T-helper 1 cell treated with Interleukin-12 subunit alpha and Interleukin-12 subunit beta and Interleukin-4 antibody, amounts not matched to agents 30 μg/mL and 1 μg/mL, for 36 hours (primary cell): ENCODE data around the gene RPL18A.

Experiments
- H3K27ac Mint-ChIP-seq: one replicate; pipeline ENCODE4 v1.8.0; 2021; ENCODE audit warnings: mild to moderate bottlenecking, mixed read lengths
- H3K27me3 Mint-ChIP-seq: one replicate; pipeline ENCODE4 v1.8.0; 2021; ENCODE audit warnings: low read depth, mixed read lengths
- H3K36me3 Mint-ChIP-seq: one replicate; pipeline ENCODE4 v1.8.0; 2021; ENCODE audit warnings: low read depth, mixed read lengths
- H3K4me1 Mint-ChIP-seq: one replicate; pipeline ENCODE4 v1.8.0; 2021; ENCODE audit warnings: low read depth, mixed read lengths
- H3K4me3 Mint-ChIP-seq: one replicate; pipeline ENCODE4 v1.8.0; 2021; ENCODE audit warnings: mild to moderate bottlenecking, moderate library complexity, mixed read lengths
- H3K9me3 Mint-ChIP-seq: one replicate; pipeline ENCODE4 v1.8.0; 2021; ENCODE audit warnings: mixed read lengths

RPL18A gene

DNA sequence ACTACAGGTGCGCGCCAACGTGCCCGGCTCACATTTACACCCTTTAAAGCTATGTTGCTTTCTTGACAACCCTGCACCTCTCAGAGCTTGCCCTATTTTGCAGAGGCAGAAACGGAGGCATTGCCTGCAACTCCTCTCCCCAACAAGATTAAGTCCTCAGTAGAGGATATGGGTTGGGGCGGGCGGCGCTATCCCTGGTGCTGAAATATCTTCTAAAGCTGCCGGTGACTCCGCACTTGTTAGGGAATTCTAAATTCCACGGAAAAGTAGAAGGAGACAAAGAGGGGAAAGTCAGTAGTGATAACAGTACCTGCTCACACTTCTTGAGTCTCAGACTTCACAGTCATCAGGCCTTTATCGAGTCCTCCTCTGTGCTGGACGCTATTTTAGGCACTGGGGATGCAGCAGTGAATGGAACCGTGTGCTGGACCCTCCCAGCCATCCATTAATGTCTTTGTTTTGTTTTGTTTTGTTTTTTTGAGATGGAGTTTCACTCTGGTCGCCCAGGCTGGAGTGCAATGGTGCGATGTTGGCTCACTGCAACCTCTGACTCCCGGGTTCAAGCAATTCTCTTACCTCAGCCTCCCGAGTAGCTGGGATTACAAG, 30.0 kb downstream of the RPL18A start:
- Mint-ChIP-seq H3K9me3 (no peaks in the 10 kb centered on the region), H3K36me3 (no peaks in the 10 kb centered on the region), H3K27me3 (no peaks in the 10 kb centered on the region)

DNA sequence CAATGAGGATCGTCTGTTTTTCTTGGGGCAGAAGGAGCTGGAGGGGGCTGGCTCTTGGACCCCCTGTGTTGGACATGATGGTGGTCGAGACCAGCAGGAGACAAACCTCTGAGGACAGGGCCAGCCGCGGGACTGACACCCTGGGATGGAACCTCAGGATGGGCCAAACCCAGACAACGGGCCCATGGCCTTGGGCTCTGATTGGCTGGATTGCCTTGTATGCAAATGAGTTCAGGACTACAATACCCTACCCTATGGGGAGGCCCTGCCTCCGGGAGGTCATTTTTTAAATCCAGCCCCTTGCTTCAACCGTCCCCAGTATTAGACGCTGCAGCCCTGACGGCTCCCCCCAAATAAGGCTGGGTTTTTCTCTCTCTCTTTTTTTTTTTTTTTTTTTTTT, 34.1 kb downstream of the RPL18A start:
- H3K4me3 Mint-ChIP-seq = no peak overlapping the region
- no peaks in the 10 kb centered on the region for H3K4me1 Mint-ChIP-seq
- H3K27ac Mint-ChIP-seq = no peak overlapping the region
- no peaks in the 10 kb centered on the region for H3K36me3 Mint-ChIP-seq
- H3K9me3 Mint-ChIP-seq = no peaks in the 10 kb centered on the region
- no peaks in the 10 kb centered on the region for H3K27me3 Mint-ChIP-seq

More for the DNA sequence above, 30.0 kb downstream of the RPL18A start:
- no peaks in the 10 kb centered on the region for H3K4me1 Mint-ChIP-seq
- H3K27ac Mint-ChIP-seq = no peak overlapping the region
- H3K4me3 Mint-ChIP-seq = no peak overlapping the region

DNA sequence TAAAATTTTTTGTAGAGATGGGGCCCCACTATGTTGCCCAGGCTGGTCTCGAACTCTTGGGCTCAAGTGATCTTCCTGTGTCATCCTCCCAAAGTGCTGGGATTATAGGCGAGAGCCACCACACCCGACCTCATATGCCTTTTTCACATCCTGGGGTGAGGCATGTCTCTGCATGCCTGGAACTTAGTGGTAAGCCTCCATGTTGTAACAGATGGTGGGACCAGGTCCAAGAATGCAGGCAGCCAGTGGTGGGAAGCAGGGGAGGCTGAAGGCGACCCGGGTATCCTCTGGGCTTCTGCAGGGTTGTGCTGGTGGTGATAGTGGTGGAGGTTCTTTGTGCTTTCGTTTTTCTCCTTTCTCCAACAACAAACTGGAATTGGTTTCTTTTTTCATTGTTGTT, 43.0 kb downstream of the RPL18A start:
- Mint-ChIP-seq H3K4me1 (no peaks in the 10 kb centered on the region), H3K27ac (no peak overlapping the region), H3K4me3 (no peak overlapping the region), H3K9me3 (no peaks in the 10 kb centered on the region), H3K36me3 (no peaks in the 10 kb centered on the region), H3K27me3 (peaks cover 10% of the 10 kb centered on the region)

DNA sequence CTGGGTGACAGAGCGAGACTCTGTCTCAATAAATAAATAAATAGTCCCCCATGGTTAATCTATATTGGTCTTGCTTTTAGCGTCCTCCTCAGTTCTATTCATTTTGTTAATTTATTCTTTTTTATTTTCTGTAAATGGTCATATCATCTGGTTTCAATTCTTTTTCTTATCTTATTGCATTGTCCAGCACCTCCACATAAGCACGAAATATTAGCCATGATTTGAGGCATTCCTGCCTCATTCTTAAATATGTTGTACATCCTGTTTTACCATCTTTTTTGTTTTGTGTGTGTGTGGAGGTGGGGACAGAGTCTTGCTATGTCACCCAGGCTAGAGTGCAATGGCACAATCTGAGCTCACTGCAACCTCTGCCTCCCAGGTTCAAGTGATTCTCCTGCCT, 48.5 kb downstream of the RPL18A start:
- Mint-ChIP-seq H3K27ac (no peak overlapping the region), H3K36me3 (no peaks in the 10 kb centered on the region), H3K4me3 (no peak overlapping the region), H3K27me3 (no peaks in the 10 kb centered on the region), H3K9me3 (peaks cover 8% of the 10 kb centered on the region), H3K4me1 (no peaks in the 10 kb centered on the region)

DNA sequence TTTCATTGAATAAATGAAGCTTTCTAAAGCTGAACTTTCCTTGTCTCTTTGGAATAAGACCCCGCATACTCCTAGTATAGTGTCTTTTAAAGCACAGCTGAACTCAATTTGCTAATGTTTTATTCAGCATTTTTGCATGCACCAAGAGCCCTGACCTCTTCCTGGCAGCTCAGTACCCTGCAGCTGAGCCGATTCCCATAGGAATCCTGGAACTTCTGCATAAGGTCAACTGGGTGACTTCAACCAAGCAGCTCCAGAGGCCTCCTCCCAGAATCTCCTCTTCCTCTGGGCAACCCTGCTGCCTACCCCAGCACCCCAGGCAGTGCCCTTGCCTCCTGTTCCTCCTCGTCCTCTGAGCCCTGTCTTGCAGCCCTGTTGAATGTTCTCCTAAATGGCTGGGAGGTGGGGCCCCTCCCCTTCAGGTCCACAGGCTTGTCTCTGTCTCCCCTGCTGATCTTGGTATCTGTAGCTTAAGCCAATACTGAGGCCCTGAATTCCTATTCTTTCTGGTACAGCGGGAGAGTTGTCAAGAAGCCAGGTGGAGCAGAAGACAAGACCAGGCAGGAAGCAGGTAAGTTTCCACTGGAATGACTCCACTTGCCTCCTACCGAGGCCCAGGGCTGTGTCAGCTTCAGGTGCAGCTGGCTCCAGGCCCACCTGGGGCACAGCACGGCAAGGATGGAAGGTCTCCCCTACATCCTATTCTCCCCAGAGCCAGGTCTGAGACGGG, 49.5 kb downstream of the RPL18A start:
- Mint-ChIP-seq H3K4me3 (no peak overlapping the region), H3K27ac (no peak overlapping the region), H3K36me3 (no peaks in the 10 kb centered on the region), H3K9me3 (peaks cover 16% of the 10 kb centered on the region), H3K27me3 (no peaks in the 10 kb centered on the region), H3K4me1 (no peaks in the 10 kb centered on the region)

DNA sequence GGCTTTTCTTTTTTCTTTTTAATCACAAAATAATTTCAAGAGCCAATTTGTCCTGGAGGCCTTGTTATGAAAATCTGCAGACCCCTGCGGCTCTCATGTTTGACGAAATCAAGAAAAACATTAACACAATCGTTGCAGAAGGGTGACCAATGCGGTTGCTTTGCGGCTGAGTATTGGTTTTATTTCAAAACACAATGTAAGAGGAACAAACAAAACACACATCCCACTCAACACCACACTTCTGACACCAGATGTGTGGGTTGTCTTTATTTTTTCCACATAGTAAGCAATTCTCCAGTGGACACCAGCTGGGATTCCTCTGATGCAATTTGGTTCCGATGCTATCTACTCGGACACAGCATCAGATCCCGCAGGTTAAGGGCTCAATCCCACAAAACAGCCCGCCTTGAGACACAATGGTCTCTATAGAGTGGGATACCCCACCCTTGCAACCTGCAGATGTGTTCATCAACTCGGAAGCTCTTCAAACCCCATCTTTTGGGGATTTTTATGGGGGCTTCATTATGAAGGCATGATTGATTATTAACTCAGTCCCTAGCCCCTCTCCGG, 51.2 kb downstream of the RPL18A start:
- H3K27ac Mint-ChIP-seq = no peak overlapping the region
- H3K4me1 Mint-ChIP-seq = no peaks in the 10 kb centered on the region
- H3K27me3 Mint-ChIP-seq = no peaks in the 10 kb centered on the region
- H3K4me3 Mint-ChIP-seq = no peak overlapping the region
- no peaks in the 10 kb centered on the region for H3K36me3 Mint-ChIP-seq
- peaks cover 16% of the 10 kb centered on the region for H3K9me3 Mint-ChIP-seq
